ENCODE results near the gene NXPH1. TPM values are rescaled to one million over a fixed set of nuclear protein-coding genes. Genes with fewer than 3 reads are reported as not detected.

NXPH1 gene
- total and polyA plus RNA-seq, 2 donors (not counting 1 experiment from before 2014, with no cell fraction given) = not detected

- Mint-ChIP-seq H3K27me3 (no peaks in the 10 kb centered on the region), H3K4me1 (no peaks in the 10 kb centered on the region)
- ATAC-seq (ENCODE audit: low read depth) = no peak
Measured at GRCh38 chr7:8581842-8582241, 148.4 kb downstream of the NXPH1 start.

GRCh38 chr7:8582728-8583127, 149.3 kb downstream of the NXPH1 start:
- intact Hi-C loops (cut with micrococcal nuclease) = no loop called here
- DNase-seq = no peak
- Histone ChIP-seq H3K9ac (ENCODE audit: low read length) (no peak overlapping the region), H3K27me3 (replicated peaks in 1 of 4; ENCODE audit: control extremely low read depth in 1 of 4, control insufficient read depth in 3 of 4, insufficient read depth in 4 of 4, low read length in 3 of 4) (no peaks in the 10 kb centered on the region), H3K27ac (ENCODE audit: low read length in 2 of 2) (no peak overlapping the region), H3K4me2 (replicated peaks; ENCODE audit: low read depth, low read length, poor library complexity, severe bottlenecking) (no peak overlapping the region), H3K4me1 (ENCODE audit: control insufficient read depth in 2 of 2, insufficient read depth in 2 of 2, low read length in 2 of 2) (no peaks in the 10 kb centered on the region), H3K4me3 (ENCODE audit: control extremely low read depth in 1 of 5, extremely low read depth in 1 of 5, insufficient read depth in 1 of 5, low read depth in 2 of 5, low read length in 4 of 5) (no peak overlapping the region), H4K20me1 (ENCODE audit: control insufficient read depth, insufficient read depth, low read length, poor library complexity, severe bottlenecking) (no peaks in the 10 kb centered on the region), H3K79me2 (ENCODE audit: control insufficient read depth, insufficient read depth, low read length) (no peaks in the 10 kb centered on the region), H2AFZ (ENCODE audit: insufficient read depth, low read depth, low read length, poor library complexity, severe bottlenecking) (no peak overlapping the region), H3K9me3 (ENCODE audit: control extremely low read depth in 1 of 3, control insufficient read depth in 2 of 3, insufficient read depth in 1 of 3, low read length in 2 of 3) (peaks cover 0 to 4% (median 0%) of the 10 kb centered on the region in 3 donors), H3K36me3 (replicated peaks in 1 of 2; ENCODE audit: control extremely low read depth in 1 of 2, control insufficient read depth in 1 of 2, extremely low read depth in 1 of 2, insufficient read depth in 2 of 2, low read length in 1 of 2) (no peaks in the 10 kb centered on the region)
- ChIA-PET CTCF (interaction anchor here (1.1 kb wide), 1 partner anchor 9 kb away, joined by 3 read pairs; no protein-coding TSS in a partner anchor), POLR2A (no interaction called here)
- Mint-ChIP-seq H3K27me3 (no peaks in the 10 kb centered on the region), H3K27ac (no peak overlapping the region), H3K4me1 (no peaks in the 10 kb centered on the region), H3K4me3 (no peak overlapping the region), H3K9me3 (ENCODE audit: insufficient read depth) (no peaks in the 10 kb centered on the region)
- TF ChIP-seq CTCF (IDR thresholded peaks at IDR 0.05) (no peak), EZH2 (IDR thresholded peaks at IDR 0.05; ENCODE audit: borderline replicate concordance, insufficient read depth, low read depth, low read length, poor library complexity, severe bottlenecking) (no peak)
- 92% methylated on average over 3 of the region's 3 CpGs for WGBS (ENCODE audit: insufficient coverage)
- ATAC-seq (ENCODE audit: low read depth) = no peak

More at GRCh38 chr7:8581842-8582241, 148.4 kb downstream of the NXPH1 start:
- Histone ChIP-seq H4K20me1 (ENCODE audit: control insufficient read depth, insufficient read depth, low read length, poor library complexity, severe bottlenecking) (no peaks in the 10 kb centered on the region), H3K36me3 (replicated peaks in 1 of 2; ENCODE audit: control extremely low read depth in 1 of 2, control insufficient read depth in 1 of 2, extremely low read depth in 1 of 2, insufficient read depth in 2 of 2, low read length in 1 of 2) (no peaks in the 10 kb centered on the region), H3K9me3 (ENCODE audit: control extremely low read depth in 1 of 3, control insufficient read depth in 2 of 3, insufficient read depth in 1 of 3, low read length in 2 of 3) (peaks cover 0 to 4% (median 0%) of the 10 kb centered on the region in 3 donors), H3K27me3 (replicated peaks in 1 of 4; ENCODE audit: control extremely low read depth in 1 of 4, control insufficient read depth in 3 of 4, insufficient read depth in 4 of 4, low read length in 3 of 4) (no peaks in the 10 kb centered on the region), H3K9ac (ENCODE audit: low read length) (no peak overlapping the region), H2AFZ (ENCODE audit: insufficient read depth, low read depth, low read length, poor library complexity, severe bottlenecking) (no peak overlapping the region), H3K4me1 (ENCODE audit: control insufficient read depth in 2 of 2, insufficient read depth in 2 of 2, low read length in 2 of 2) (no peaks in the 10 kb centered on the region), H3K4me3 (ENCODE audit: control extremely low read depth in 1 of 5, extremely low read depth in 1 of 5, insufficient read depth in 1 of 5, low read depth in 2 of 5, low read length in 4 of 5) (no peak overlapping the region), H3K27ac (ENCODE audit: low read length in 2 of 2) (no peak overlapping the region), H3K79me2 (ENCODE audit: control insufficient read depth, insufficient read depth, low read length) (no peaks in the 10 kb centered on the region), H3K4me2 (replicated peaks; ENCODE audit: low read depth, low read length, poor library complexity, severe bottlenecking) (no peak overlapping the region)
- Mint-ChIP-seq H3K27ac (no peak overlapping the region), H3K4me3 (no peak overlapping the region), H3K9me3 (ENCODE audit: insufficient read depth) (no peaks in the 10 kb centered on the region)
- DNase-seq = no peak
- ChIA-PET POLR2A (no interaction called here), CTCF (interaction anchor here (1.1 kb wide), 1 partner anchor 8 kb away, joined by 3 read pairs; no protein-coding TSS in a partner anchor)
- TF ChIP-seq CTCF (IDR thresholded peaks at IDR 0.05) = no peak
- no peak for TF ChIP-seq EZH2 (IDR thresholded peaks at IDR 0.05; ENCODE audit: borderline replicate concordance, insufficient read depth, low read depth, low read length, poor library complexity, severe bottlenecking)
- 88% methylated on average over 5 of the region's 5 CpGs for WGBS (ENCODE audit: insufficient coverage)
- intact Hi-C loops (cut with micrococcal nuclease) = no loop called here

All from B cell (primary cell).